Activated CD4-positive, alpha-beta T cell treated with anti-CD3 and anti-CD28 coated beads for 24 hours (primary cell): ENCODE measurements around the gene HAO1.

ENCODE experiments used
- DNase-seq, 2 donors: peaks; one replicate each; pipeline ENCODE4 v3.0.0-alpha.2; 2020; ENCODE audit warnings: low read depth in 2 of 2

The HAO1 gene

DNA sequence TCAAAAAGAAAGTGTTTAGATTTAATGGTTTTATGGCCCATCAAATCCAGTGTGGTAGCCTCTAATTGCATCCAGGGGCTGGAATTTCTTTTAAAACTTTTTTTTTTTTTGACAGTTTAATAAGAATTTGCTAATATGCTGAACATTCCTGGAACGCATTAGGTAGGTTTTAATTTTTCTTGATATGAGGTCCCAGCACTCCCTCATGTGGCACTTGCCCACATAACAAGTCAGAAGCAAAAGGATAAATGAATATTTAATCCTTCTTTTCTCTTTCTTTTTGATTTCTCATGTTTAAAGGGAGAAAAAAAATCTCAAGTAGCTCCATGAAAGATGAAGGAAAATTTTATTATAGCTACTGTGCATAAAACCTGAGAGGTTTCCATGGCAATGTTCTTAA, 13.5 kb downstream of the HAO1 start:
- DNase-seq = no peak

DNA sequence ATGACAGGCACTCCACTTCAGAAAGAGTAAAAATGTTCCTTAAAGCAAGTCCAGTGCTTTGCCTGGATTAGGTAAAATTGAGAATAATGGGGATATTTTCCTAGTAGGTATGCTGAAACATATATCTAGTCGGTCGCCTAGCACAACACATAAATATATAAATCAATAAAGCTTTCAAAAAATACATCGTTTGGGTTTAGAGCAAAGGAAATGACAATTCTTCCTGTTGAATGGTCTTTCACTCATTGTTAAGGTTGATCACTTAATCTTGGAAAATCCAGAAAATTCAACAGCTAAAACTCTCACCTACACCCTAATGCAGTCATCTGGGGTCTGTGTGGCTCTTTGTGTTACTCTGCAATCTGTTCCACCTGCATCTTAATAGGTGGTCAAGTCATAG, 13.9 kb downstream of the HAO1 start:
- no peak for DNase-seq

DNA sequence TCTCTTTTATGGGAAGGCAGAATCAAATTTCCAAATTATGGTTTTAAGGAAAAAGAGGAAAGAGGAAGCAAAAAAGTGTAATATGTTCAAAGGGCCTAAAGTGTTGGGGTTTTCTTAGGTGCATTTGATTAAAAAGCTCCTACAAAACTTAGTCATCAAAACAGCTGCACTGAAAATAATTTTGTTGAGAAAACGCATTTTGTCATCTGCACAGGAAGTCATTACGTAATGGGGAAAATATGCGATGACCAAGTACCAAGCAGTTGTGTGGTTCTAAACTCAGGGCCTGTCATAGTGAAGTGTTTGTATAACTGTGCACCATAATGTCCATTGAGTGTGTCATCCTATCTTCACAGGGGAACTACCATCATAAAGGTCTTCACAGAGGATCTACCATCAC, 15.6 kb downstream of the HAO1 start:
- DNase-seq = no peak

- no peak for DNase-seq
Measured at GRCh38 chr20:7916648-7917047, 23.6 kb downstream of the HAO1 start.

DNA sequence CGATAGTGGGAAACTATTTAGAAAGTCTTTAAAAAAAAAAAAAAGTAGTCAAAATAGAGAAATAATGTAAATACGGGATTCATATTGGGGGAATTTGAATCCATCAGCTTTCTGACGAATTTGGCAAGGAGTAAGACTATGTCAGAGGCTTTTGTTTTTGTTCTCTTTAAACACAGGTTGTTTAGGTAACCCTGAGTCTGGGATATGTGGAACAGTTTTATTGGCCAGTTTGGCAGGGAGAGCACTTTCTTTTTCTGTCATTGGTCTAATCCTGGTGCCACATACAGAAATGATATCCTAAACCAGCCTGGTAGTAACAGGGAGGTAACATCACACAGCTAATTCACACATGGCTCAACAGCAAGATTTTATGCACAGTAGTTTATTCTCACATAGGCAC, 27.7 kb downstream of the HAO1 start:
- DNase-seq = no peak

DNA sequence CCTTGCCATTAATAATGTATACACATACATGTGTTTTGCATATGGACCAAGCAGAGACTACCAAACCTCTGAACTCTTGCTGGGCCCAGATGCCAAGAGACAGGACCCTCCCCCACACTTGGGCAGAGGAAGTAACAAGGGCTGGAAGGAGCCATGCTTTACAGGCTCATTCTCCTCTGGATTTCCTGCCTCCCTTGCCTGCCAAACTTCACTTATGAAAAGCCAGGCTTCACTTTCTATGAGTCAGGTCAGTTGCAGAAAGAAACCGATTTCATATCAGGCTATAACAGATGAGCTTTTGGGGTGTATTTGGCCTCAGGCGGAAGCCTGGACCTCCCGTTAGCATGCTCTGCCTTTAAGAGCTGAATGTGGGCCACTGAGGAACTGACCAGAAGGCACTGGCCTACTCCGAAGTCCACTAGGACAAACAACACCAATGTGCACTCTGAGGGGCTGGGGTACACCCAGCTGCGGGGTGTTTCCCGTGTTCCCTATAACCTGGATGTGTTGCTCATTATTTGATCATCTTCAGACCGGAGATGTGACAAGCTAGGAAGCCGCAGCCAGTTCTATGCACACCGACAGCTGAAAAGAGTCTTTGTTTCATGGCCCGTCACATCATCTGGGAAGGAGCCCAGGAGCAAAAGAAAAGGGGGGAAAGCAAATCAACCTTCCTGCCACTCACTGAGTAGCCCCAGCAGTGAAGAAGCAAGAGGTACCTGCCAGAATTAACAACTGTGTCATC, 28.5 kb downstream of the HAO1 start:
- DNase-seq = no peak

- no peak for DNase-seq
Measured at GRCh38 chr20:7908905-7909304, 31.4 kb downstream of the HAO1 start.

DNA sequence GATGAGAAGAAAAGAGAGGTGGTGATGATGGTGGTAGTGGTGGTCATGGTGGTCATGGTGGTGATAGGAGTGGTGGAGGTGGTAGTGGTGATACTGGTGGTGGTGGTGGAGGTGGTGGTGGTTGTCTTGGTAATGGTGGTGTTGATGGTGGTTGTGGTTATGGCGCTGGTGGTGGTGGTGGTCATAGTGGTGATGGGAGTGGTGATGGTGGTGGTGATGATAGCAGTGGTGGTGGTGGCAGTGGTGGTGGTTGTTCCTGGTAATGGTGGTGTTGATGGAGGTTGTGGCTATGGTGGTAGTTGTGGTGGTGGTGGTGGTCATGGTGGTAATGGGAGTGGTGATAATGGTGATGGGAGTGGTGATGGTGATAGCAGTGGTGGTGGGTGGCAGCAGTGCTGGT, 36.8 kb downstream of the HAO1 start:
- DNase-seq = no peak

- DNase-seq = no peak
Measured at GRCh38 chr20:7902879-7903278, 37.4 kb downstream of the HAO1 start.

- DNase-seq = no peak
Measured at GRCh38 chr20:7897781-7898364, 42.4 kb downstream of the HAO1 start.

- no peak for DNase-seq
Measured at GRCh38 chr20:7893014-7893730, 47.1 kb downstream of the HAO1 start.

DNA sequence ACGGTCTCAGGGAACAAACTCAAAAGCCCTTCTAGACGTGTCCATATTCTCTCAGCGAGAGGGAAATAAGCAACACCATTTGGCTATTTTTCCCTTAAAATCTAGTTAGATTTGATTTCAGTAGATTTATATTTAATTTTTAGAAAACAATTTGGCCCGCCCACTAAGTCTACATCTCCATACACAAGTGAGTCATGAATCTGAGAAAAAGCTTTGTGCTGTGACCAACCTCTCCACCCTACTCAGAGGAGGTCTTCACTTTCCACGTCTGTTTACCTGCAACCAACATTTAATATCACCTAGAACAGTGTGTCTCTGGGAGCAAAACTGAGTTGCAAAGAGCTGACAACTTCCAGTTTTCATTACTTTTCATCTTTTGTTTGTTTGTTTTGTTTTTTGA, 48.6 kb downstream of the HAO1 start:
- DNase-seq = no peak

DNA sequence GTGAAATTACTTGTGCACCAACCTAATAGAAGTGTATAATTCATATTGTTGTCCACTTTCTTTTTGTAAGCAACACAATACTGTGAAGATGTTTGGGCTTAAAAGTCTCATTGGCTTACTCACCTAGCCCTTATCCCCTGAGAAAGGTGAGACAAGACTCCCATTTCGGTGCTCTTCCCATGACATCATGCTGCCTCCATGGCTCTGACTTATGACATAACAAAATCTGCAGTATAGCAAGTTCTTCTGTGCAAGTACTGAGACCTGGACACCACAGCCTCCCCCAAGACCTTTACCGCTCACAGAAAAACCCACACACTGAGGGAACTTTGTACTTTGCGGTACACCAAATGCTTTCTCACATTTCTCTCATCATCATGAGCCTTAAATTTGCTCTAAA, 50.5 kb downstream of the HAO1 start:
- no peak for DNase-seq

GRCh38 chr20:7883741-7884140, 56.5 kb downstream of the HAO1 start:
- DNase-seq = no peak

DNA sequence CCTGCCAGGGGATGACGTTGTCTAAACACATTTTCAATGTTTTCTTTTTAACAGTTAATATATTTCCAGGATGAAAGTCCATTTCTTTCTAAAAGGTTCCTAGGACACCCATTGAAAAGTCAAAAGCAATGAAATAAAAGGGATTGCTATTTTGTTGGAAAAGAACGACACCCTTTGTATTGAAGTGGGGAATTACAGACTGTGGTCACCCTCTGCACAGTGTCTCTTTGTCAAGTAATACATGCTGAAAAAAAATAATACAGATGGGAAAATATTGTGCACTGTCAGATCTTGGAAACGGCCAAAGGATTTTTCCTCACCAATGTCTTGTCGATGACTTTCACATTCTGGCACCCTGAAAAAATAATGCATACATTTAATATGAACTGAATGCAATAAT, 56.9 kb downstream of the HAO1 start:
- DNase-seq = no peak

- no peak for DNase-seq
Measured at GRCh38 chr20:7882076-7882475, 58.2 kb downstream of the HAO1 start.

- DNase-seq = no peak
Measured at GRCh38 chr20:7881551-7881950, 58.7 kb downstream of the HAO1 start.

- DNase-seq = no peak
Measured at GRCh38 chr20:7879883-7880282, 60.4 kb downstream of the HAO1 start.

DNA sequence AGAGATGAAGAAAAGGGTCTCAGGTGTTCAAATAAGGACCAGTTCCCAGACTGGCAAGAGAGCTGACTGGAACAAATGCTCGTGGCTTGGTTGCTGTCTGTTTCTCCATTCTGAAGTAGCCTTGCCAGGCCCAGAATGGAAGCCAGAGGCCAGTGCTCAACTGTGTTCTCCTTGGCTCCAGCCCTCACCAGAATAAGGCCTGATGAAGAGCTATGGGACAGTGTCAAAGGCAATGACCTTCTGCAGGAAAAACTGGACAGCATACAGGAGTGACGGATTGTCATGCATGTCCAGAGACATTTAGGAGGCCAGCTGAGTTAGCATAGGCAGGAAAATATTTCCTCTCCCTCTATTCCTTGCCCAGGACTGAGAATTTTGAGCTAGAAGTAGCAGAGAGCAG, 72.2 kb downstream of the HAO1 start:
- no peak for DNase-seq

- DNase-seq = no peak
Measured at GRCh38 chr20:7866285-7866684, 74.0 kb downstream of the HAO1 start.

DNA sequence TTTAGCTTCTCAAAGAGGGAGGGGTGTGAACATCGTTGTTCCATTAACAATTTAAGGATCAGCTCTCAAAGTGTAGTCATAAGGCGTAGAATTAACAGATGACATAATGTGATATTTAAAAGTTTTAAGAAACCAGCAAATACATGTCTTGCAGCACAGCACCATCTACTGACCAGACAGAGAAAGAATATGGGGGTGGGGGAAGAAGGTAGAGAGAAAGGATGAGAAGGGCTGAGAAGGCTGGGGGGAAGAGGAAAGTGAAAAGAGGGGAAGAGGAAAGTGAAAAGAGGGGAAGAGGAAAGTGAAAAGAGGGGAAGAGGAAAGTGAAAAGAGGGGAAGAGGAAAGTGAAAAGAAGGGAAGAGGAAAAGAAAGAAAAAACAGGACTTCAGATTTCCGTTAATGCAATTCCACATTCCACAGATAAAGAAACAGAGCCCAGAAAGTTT, 80.9 kb downstream of the HAO1 start:
- DNase-seq = no peak

DNA sequence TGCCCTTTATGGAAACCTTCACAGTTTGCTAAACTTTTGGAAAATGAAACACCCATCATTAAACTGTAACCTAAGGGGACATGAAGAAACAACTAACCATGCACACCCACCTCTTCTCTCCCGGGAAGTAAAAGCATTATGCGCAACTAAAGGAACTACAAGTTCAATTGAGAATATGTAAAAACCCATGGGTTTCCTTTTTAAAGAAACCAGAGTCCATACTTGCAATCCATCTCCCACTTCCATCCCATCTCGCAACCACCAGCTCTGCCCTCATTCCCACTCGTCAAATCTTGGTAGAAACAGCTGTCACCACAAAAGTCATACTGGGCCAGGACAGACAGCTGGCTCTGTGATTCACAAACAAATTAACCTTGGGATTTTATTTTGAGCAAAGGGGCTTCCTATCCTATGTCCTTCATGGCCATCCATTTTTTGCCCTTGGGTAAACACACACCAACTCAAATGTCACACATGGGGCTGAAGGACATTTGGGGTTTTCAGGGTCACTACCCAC, 81.5 kb downstream of the HAO1 start:
- no peak for DNase-seq

- no peak for DNase-seq
Measured at GRCh38 chr20:7856756-7857155, 83.5 kb downstream of the HAO1 start.
